ENCODE measurements around the gene SYT2. TPM values are rescaled to one million over a fixed set of nuclear protein-coding genes. Genes with fewer than 3 reads are reported as not detected.

The SYT2 gene
- total RNA-seq, 2 donors from 2014 or later, result under 0.01 TPM; not detected in 1

DNA sequence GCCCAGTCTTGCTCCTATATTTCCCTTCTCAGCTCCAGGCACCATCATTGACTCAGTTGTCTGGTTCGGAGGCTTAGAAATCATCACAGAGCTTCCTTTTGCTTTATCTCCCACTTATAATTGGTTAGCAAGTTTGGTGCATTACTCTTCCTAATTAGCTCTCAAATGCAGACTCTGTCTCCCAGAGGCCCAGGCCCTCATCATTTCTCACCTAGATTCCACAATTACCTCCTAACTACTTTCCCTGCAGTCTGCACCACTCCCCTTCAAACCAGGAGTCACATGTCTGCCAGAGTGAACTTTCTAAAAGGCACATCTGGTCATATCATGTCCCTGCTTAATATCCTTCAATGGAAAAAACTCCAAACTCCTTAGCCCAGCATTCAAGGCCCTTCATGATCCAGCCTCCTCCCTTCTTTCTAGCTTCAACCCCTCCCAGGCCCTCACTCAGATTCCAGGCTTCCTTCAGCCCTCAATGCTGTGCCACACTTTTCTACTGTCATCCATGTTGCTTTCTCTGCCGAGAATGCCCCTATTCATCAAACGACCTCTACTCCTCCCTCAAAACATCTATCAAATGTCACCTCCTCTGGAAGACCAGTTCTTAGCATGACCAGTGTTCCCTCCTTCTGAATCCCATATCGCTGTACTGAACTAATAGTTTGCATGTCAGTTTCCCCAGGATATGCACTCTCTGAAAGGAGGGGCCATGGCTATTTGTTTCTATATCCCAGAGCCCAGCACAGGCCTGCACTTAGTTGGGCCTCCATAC is 30.7 kb downstream of the SYT2 start:
- Histone ChIP-seq H3K4me3 (no peak overlapping the region), H3K9me3 (no peaks in the 10 kb centered on the region), H3K27ac (no peak overlapping the region), H3K27me3 (replicated peaks; ENCODE audit: insufficient read depth) (no peaks in the 10 kb centered on the region), H3K36me3 (no peaks in the 10 kb centered on the region), H3K4me1 (ENCODE audit: control insufficient read depth in 1 of 2, low read depth in 2 of 2) (no peaks in the 10 kb centered on the region)
- no peak for ATAC-seq (ENCODE audit: insufficient number of reproducible peaks, low FRiP score, low read depth)
- TF ChIP-seq, protein P1, sequence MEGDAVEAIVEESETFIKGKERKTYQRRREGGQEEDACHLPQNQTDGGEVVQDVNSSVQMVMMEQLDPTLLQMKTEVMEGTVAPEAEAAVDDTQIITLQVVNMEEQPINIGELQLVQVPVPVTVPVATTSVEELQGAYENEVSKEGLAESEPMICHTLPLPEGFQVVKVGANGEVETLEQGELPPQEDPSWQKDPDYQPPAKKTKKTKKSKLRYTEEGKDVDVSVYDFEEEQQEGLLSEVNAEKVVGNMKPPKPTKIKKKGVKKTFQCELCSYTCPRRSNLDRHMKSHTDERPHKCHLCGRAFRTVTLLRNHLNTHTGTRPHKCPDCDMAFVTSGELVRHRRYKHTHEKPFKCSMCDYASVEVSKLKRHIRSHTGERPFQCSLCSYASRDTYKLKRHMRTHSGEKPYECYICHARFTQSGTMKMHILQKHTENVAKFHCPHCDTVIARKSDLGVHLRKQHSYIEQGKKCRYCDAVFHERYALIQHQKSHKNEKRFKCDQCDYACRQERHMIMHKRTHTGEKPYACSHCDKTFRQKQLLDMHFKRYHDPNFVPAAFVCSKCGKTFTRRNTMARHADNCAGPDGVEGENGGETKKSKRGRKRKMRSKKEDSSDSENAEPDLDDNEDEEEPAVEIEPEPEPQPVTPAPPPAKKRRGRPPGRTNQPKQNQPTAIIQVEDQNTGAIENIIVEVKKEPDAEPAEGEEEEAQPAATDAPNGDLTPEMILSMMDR (IDR thresholded peaks at IDR 0.05), result no peak
- DNase-seq (ENCODE audit: low spot score), result no peak

DNA sequence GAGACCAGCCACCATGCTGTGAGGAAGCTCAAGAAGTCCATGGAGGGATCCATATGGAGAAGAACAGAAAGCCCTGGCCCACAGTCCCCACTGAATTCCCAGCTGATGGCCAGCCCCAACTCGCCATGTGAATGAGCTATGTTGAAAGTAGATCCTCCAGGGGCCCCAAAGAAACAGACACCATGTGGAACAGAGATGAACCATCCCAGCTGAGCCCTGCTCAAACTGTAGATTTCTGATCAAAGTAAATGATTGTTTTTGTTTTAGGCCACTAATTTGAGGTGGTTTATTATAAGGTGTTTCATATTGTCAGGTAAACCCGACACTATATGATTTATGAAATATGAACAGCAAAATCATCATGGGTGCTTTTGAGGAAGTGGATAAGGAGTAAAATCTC is 32.8 kb downstream of the SYT2 start:
- ATAC-seq (ENCODE audit: insufficient number of reproducible peaks, low FRiP score, low read depth), result no peak
- H3K4me1 ChIP-seq (ENCODE audit: control insufficient read depth in 1 of 2, low read depth in 2 of 2), result no peaks in the 10 kb centered on the region
- H3K9me3 ChIP-seq, result no peaks in the 10 kb centered on the region
- TF ChIP-seq, protein P1 (IDR thresholded peaks at IDR 0.05), result no peak
- DNase-seq (ENCODE audit: low spot score), result no peak
- no peaks in the 10 kb centered on the region for H3K36me3 ChIP-seq
- no peak overlapping the region for H3K4me3 ChIP-seq
- H3K27ac ChIP-seq, result no peak overlapping the region
- H3K27me3 ChIP-seq (replicated peaks; ENCODE audit: insufficient read depth), result no peaks in the 10 kb centered on the region

DNA sequence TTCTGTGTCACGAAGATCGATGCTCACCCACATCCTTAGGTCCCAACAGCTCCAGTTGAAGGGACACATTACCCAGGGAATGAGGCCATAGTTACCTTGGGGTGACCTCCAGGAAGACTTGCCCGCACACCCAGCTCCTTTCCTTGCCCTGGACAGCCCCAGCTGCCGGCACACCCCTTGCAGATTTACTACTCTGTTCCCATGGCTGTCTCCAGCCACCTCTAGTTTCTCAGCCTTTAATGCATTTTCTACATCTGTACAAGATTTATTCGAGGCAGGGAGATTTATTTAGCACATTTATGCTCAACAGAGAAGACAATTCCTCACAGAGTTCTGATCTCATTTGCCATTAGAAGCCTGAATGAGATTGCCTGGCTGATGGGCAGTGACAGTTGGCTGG is 36.7 kb downstream of the SYT2 start:
- Histone ChIP-seq H3K36me3 (no peaks in the 10 kb centered on the region), H3K27me3 (replicated peaks; ENCODE audit: insufficient read depth) (no peaks in the 10 kb centered on the region), H3K4me1 (ENCODE audit: control insufficient read depth in 1 of 2, low read depth in 2 of 2) (no peaks in the 10 kb centered on the region), H3K9me3 (no peaks in the 10 kb centered on the region), H3K4me3 (no peak overlapping the region), H3K27ac (no peak overlapping the region)
- DNase-seq (ENCODE audit: low spot score) (no peak), ATAC-seq (ENCODE audit: insufficient number of reproducible peaks, low FRiP score, low read depth) (no peak)
- TF ChIP-seq, protein P1 (IDR thresholded peaks at IDR 0.05), result no peak

DNA sequence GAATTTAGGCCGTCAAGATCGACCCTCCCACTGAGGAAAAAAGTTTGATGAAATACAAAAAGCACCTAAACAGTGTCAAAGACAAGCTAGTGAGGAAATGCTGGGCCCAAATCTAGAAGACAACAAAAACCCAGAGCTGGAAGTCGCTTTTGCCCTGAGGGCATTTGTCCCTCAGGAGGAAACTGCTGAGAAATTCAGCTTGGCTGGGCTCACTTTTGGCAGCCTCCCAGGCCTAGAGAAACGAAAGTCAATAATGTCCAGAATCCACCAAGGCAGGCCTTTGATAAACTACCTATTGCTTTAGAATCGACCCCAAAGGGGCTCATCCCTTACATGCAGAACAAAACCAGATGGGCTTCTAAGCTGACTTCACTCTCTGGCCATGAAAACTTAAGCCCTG is 38.9 kb downstream of the SYT2 start:
- DNase-seq (ENCODE audit: low spot score), result no peak
- H3K4me1 ChIP-seq (ENCODE audit: control insufficient read depth in 1 of 2, low read depth in 2 of 2), result no peaks in the 10 kb centered on the region
- TF ChIP-seq, protein P1 (IDR thresholded peaks at IDR 0.05), result no peak
- ATAC-seq (ENCODE audit: insufficient number of reproducible peaks, low FRiP score, low read depth), result no peak
- H3K27me3 ChIP-seq (replicated peaks; ENCODE audit: insufficient read depth), result no peaks in the 10 kb centered on the region
- no peak overlapping the region for H3K4me3 ChIP-seq
- no peak overlapping the region for H3K27ac ChIP-seq
- no peaks in the 10 kb centered on the region for H3K9me3 ChIP-seq
- H3K36me3 ChIP-seq, result no peaks in the 10 kb centered on the region

DNA sequence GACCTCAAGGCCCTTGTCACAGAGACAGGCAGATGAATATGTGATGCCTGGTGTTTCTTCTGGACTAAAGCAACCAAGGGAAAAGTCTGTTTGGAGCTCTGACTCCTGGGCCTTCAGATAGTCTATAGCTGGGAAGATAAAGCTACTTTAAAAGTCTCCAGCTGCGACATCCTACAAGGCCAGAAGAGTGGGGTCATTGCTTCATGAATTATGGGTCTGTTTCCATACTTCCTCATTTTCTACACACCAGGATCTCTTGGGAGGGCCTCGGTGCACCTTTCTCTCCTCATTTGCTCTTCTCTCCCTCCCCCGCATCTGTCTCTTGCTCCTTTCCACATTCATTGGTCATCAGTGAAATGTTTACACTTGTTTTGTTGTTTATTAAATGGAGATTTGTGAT is 44.8 kb downstream of the SYT2 start:
- H3K9me3 ChIP-seq, result no peaks in the 10 kb centered on the region
- H3K27ac ChIP-seq, result no peak overlapping the region
- TF ChIP-seq, protein P1 (IDR thresholded peaks at IDR 0.05), result no peak
- ATAC-seq (ENCODE audit: insufficient number of reproducible peaks, low FRiP score, low read depth), result no peak
- H3K4me3 ChIP-seq, result no peak overlapping the region
- H3K36me3 ChIP-seq, result no peaks in the 10 kb centered on the region
- no peaks in the 10 kb centered on the region for H3K27me3 ChIP-seq (replicated peaks; ENCODE audit: insufficient read depth)
- no peaks in the 10 kb centered on the region for H3K4me1 ChIP-seq (ENCODE audit: control insufficient read depth in 1 of 2, low read depth in 2 of 2)
- no peak for DNase-seq (ENCODE audit: low spot score)

Data from thoracic aorta (tissue), 2 donors.